GM23338 (cell line): Measurements from ENCODE around the gene ATIC. TPM values are rescaled to one million over a fixed set of nuclear protein-coding genes. Genes with fewer than 3 reads are reported as not detected.

Experiments used
- ATAC-seq: fragments of 200-7000 bp; cut with Tn5 transposase; 3 replicates; pipeline ENCODE4 v1.9.1; 2020
- DNase-seq: peaks from one replicate; pipeline ENCODE4 v3.0.0-alpha.2; 2015; ENCODE audit warnings: low spot score
- H2AFZ ChIP-seq: fragments of 200-600 bp; sonication (generic); 2 replicates; pipeline ENCODE4 v1.8.0; 2016; ENCODE audit warnings: antibody characterized with exemption, mild to moderate bottlenecking, moderate library complexity
- H3F3A ChIP-seq: fragments of 200-600 bp; sonication (generic); replicated peaks from 2 replicates; pipeline ENCODE4 v1.8.0; 2017; ENCODE audit warnings: antibody characterized with exemption, mixed run types, low read depth
- H3K27ac ChIP-seq: fragments of 200-600 bp; sonication (generic); 2 replicates; pipeline ENCODE4 v1.6.1; 2016; ENCODE audit warnings: low read depth
- H3K27me3 ChIP-seq: fragments of 200-600 bp; sonication (generic); 2 replicates; pipeline ENCODE4 v1.8.0; 2016; ENCODE audit warnings: mild to moderate bottlenecking, mixed run types, moderate library complexity; ENCODE audit not compliant: insufficient read depth
- H3K36me3 ChIP-seq: fragments of 200-600 bp; sonication (generic); 2 replicates; pipeline ENCODE4 v1.8.0; 2016; ENCODE audit warnings: mild to moderate bottlenecking; ENCODE audit not compliant: insufficient read depth
- H3K4me1 ChIP-seq: fragments of 200-600 bp; sonication (generic); 2 replicates; pipeline ENCODE4 v1.8.0; 2016; ENCODE audit warnings: mild to moderate bottlenecking, moderate library complexity; ENCODE audit not compliant: insufficient read depth
- H3K4me2 ChIP-seq: fragments of 200-600 bp; sonication (generic); 2 replicates; pipeline ENCODE4 v1.7.1; 2017; ENCODE audit warnings: mixed run types
- H3K4me3 ChIP-seq: fragments of 200-600 bp; sonication (generic); 2 replicates; pipeline ENCODE4 v1.6.1; 2016; ENCODE audit warnings: mixed run types
- H3K79me2 ChIP-seq: fragments of 200-600 bp; sonication (generic); replicated peaks from 2 replicates; pipeline ENCODE4 v1.8.0; 2017; ENCODE audit warnings: mild to moderate bottlenecking; ENCODE audit not compliant: insufficient read depth
- H3K9me2 ChIP-seq: fragments of 200-600 bp; sonication (generic); 2 replicates; pipeline ENCODE4 v1.8.0; 2017; ENCODE audit not compliant: insufficient read depth
- H4K20me1 ChIP-seq: fragments of 200-600 bp; sonication (generic); replicated peaks from 2 replicates; pipeline ENCODE4 v1.8.0; 2017; ENCODE audit warnings: mild to moderate bottlenecking; ENCODE audit not compliant: insufficient read depth
- H3K27ac Mint-ChIP-seq: 2 replicates; pipeline ENCODE4 v1.8.0; 2020; ENCODE audit warnings: inconsistent platforms, mild to moderate bottlenecking, moderate library complexity, mixed read lengths
- H3K27me3 Mint-ChIP-seq: 3 replicates; pipeline ENCODE4 v1.8.0; 2022; ENCODE audit warnings: low read depth, mild to moderate bottlenecking, moderate library complexity, mixed read lengths, inconsistent platforms; ENCODE audit not compliant: insufficient read depth, poor library complexity
- H3K36me3 Mint-ChIP-seq: 3 replicates; pipeline ENCODE4 v1.8.0; 2021; ENCODE audit warnings: low read depth, mild to moderate bottlenecking, inconsistent platforms, moderate library complexity, mixed read lengths
- H3K4me1 Mint-ChIP-seq: 3 replicates; pipeline ENCODE4 v1.8.0; 2020; ENCODE audit warnings: mild to moderate bottlenecking, inconsistent platforms, mixed read lengths
- H3K4me3 Mint-ChIP-seq: 3 replicates; pipeline ENCODE4 v1.8.0; 2021; ENCODE audit warnings: moderate library complexity, mild to moderate bottlenecking, inconsistent platforms, mixed read lengths
- H3K9me3 Mint-ChIP-seq: 3 replicates; pipeline ENCODE4 v1.8.0; 2020; ENCODE audit warnings: moderate library complexity, mild to moderate bottlenecking, inconsistent platforms, mixed read lengths
- CREB1 ChIP-seq: fragments of 250-450 bp; sonication (Bioruptor Pico); IDR thresholded peaks from 2 replicates; pipeline ENCODE4 v1.5.0; 2020; ENCODE audit warnings: low read depth, mild to moderate bottlenecking, moderate library complexity
- CTCF ChIP-seq, 2 experiments: fragments of 200-600 bp in 1 of 2; sonication (generic) in 1 of 2; conservative IDR thresholded peaks; 2 replicates each; pipeline versions ENCODE4 v1.5.1 to v1.6.1; 2016 to 2017; ENCODE audit warnings: antibody characterized with exemption in 2 of 2, low read depth in 2 of 2, mild to moderate bottlenecking in 2 of 2, moderate library complexity in 1 of 2
- EZH2 ChIP-seq: fragments of 200-600 bp; sonication (generic); IDR thresholded peaks from one replicate; pipeline ENCODE4 v1.8.0; 2017; ENCODE audit warnings: antibody characterized with exemption, mild to moderate bottlenecking, low read depth; ENCODE audit not compliant: unreplicated experiment
- EZH2phosphoT487 ChIP-seq: fragments of 200-600 bp; sonication (generic); IDR thresholded peaks from one replicate; pipeline ENCODE4 v1.8.1; 2018; ENCODE audit warnings: antibody characterized with exemption; ENCODE audit not compliant: unreplicated experiment
- JUNB ChIP-seq: IDR thresholded peaks from one replicate; pipeline ENCODE4 v1.6.1; 2016; ENCODE audit warnings: antibody characterized with exemption; ENCODE audit not compliant: unreplicated experiment
- NANOG ChIP-seq: IDR thresholded peaks from 2 replicates; pipeline ENCODE4 v1.6.1; 2016; ENCODE audit warnings: antibody characterized with exemption, borderline replicate concordance
- POLR2AphosphoS5 ChIP-seq: IDR thresholded peaks from 2 replicates; pipeline ENCODE4 v1.6.1; 2016; ENCODE audit warnings: antibody characterized with exemption, low read depth
- REST ChIP-seq: IDR thresholded peaks from one replicate; pipeline ENCODE4 v1.6.1; 2018; ENCODE audit warnings: antibody characterized with exemption; ENCODE audit not compliant: unreplicated experiment
- STAT1 ChIP-seq: IDR thresholded peaks from one replicate; pipeline ENCODE4 v1.6.1; 2016; ENCODE audit warnings: antibody characterized with exemption; ENCODE audit not compliant: unreplicated experiment
- ZNF114 ChIP-seq: fragments of 250-450 bp; sonication (Bioruptor Pico); IDR thresholded peaks from 2 replicates; pipeline ENCODE4 v1.5.0; 2020; ENCODE audit warnings: mild to moderate bottlenecking, moderate library complexity
- ZNF331 ChIP-seq: fragments of 250-450 bp; sonication (Bioruptor Pico); IDR thresholded peaks from 2 replicates; pipeline ENCODE4 v1.5.0; 2020; ENCODE audit warnings: low read depth, mild to moderate bottlenecking, moderate library complexity
- ZNF462 ChIP-seq: fragments of 250-450 bp; sonication (Bioruptor Pico); IDR thresholded peaks from 2 replicates; pipeline ENCODE4 v1.5.0; 2020; ENCODE audit warnings: mild to moderate bottlenecking, moderate library complexity
- polyA plus RNA-seq: library from polyadenylated mRNA; unstranded; fragments of >200 nt; fragmentation: Nextera tagmentation; extraction: Ambion mirVana; gene quantifications from 2 replicates; pipeline ENCODE4 v1.2.1, GENCODE V29; 2016
- total RNA-seq: library from RNA; depleted of rRNA; stranded (reverse); fragments of >200 nt; shearing (Covaris generic); gene quantifications from 2 replicates; pipeline ENCODE4 v1.2.3, GENCODE V29; 2014
- TF ChIP-seq, protein P1 (sequence below): IDR thresholded peaks from 2 replicates; pipeline ENCODE4 v1.6.1; 2016; ENCODE audit warnings: antibody characterized with exemption

The ATIC gene
- total and polyA plus RNA-seq, 2 experiments from 2014 or later = 118 to 185 TPM

DNA sequence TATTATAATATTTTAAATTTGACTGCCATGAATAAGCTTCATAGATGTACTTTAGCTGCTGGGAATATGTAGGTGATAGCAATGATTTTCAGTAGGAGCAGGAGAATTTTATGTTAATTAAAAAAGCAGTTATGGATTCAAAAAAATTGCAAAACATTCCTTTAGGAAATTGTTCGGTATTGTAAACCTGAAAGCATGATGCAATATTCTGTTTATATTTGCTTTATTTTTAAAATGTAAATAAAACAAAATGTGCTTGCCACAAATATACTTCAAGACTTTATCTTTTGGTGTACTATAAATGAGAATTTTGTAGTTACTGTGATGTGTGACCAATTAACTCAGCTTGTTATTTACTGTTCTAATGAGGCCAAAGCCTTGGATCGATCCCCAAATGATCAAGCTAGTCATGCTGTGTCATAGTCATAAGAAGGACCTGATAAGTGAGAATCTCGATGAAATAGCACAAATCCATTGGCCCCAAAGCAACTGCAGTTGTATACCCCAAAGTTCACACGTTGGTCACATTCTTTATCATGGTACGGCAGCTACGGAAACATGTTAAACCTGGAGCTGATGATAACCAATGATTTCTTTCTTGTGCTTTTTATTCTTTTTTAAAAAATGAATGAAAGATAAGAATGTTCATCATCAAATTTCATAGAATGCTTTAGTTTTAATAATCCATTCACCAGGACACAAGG lies 23.6 kb upstream of the ATIC start:
- DNase-seq = no peak

More for the DNA sequence above, 23.6 kb upstream of the ATIC start:
- no peaks in the 10 kb centered on the region for H3K36me3 Mint-ChIP-seq
- no peak overlapping the region for H3K4me3 ChIP-seq
- H3K27ac ChIP-seq = no peak overlapping the region
- H3K9me2 ChIP-seq = no peaks in the 10 kb centered on the region
- no peak for ATAC-seq
- TF ChIP-seq NANOG = no peak
- TF ChIP-seq STAT1 = no peak
- no peak for TF ChIP-seq ZNF462 (CRISPR knock-in tag)
- TF ChIP-seq CTCF (conservative IDR thresholded peaks at IDR 0.05; ENCODE audit: low read depth in 2 of 2) = no peak
- TF ChIP-seq, protein P1, sequence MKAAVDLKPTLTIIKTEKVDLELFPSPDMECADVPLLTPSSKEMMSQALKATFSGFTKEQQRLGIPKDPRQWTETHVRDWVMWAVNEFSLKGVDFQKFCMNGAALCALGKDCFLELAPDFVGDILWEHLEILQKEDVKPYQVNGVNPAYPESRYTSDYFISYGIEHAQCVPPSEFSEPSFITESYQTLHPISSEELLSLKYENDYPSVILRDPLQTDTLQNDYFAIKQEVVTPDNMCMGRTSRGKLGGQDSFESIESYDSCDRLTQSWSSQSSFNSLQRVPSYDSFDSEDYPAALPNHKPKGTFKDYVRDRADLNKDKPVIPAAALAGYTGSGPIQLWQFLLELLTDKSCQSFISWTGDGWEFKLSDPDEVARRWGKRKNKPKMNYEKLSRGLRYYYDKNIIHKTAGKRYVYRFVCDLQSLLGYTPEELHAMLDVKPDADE = no peak
- TF ChIP-seq EZH2phosphoT487 = no peak
- TF ChIP-seq ZNF114 = no peak
- TF ChIP-seq EZH2 = no peak
- TF ChIP-seq JUNB = no peak
- no peak for TF ChIP-seq REST
- no peak for TF ChIP-seq CREB1 (CRISPR knock-in tag)
- no peak for TF ChIP-seq POLR2AphosphoS5
- no peak for TF ChIP-seq ZNF331
- H3K4me1 ChIP-seq = no peaks in the 10 kb centered on the region
- no peaks in the 10 kb centered on the region; the same call in 2 of the 3 replicates for H3K9me3 Mint-ChIP-seq
- H4K20me1 ChIP-seq = no peaks in the 10 kb centered on the region; the same call in 1 of the 2 replicates
- H3F3A ChIP-seq = no peaks in the 10 kb centered on the region
- no peaks in the 10 kb centered on the region for H3K36me3 ChIP-seq
- no peak overlapping the region for H2AFZ ChIP-seq
- no peak overlapping the region for H3K4me3 Mint-ChIP-seq
- H3K79me2 ChIP-seq = no peaks in the 10 kb centered on the region
- H3K27ac Mint-ChIP-seq = no peak overlapping the region
- H3K4me1 Mint-ChIP-seq = no peaks in the 10 kb centered on the region
- no peaks in the 10 kb centered on the region for H3K27me3 Mint-ChIP-seq
- no peak overlapping the region for H3K4me2 ChIP-seq
- H3K27me3 ChIP-seq = no peaks in the 10 kb centered on the region
